Measurements from ENCODE around the gene DNAH5. TPM values are rescaled to one million over a fixed set of nuclear protein-coding genes. Genes with fewer than 3 reads are reported as not detected.
"Not testable (repeated sequence)": the region's sequence is repeated elsewhere in the genome, so short reads cannot be mapped to it uniquely, and the experiment has no call there.

DNAH5 gene
- polyA plus RNA-seq, 2 donors, result 0.08 to 0.12 TPM

DNA sequence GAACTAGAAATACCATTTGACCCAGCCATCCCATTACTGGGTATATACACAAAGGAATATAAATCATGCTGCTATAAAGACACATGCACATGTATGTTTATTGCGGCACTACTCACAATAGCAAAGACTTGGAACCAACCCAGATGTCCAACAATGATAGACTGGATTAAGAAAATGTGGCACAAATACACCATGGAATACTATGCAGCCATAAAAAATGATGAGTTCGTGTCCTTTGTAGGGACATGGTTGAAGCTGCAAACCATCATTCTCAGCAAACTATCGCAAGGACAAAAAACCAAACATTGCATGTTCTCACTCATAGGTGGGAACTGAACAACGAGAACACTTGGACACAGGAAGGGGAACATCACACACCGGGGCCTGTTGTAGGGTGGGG, 40.4 kb upstream of the DNAH5 start:
- H3K4me3 ChIP-seq (ENCODE audit: low read depth in 1 of 2, low read length in 2 of 2); H3K36me3 ChIP-seq (ENCODE audit: control insufficient read depth in 2 of 2, insufficient read depth in 2 of 2, low read length in 1 of 2); H3K4me1 ChIP-seq (ENCODE audit: control insufficient read depth in 2 of 2, insufficient read depth in 2 of 2, low read length in 1 of 2); H3K9me3 ChIP-seq (ENCODE audit: control insufficient read depth in 2 of 2, insufficient read depth in 1 of 2, low read depth in 1 of 2, low read length in 1 of 2); H3K27me3 ChIP-seq (ENCODE audit: control insufficient read depth in 1 of 2, insufficient read depth in 2 of 2, low read length in 2 of 2); H3K27ac ChIP-seq (ENCODE audit: low read depth in 2 of 2, low read length in 1 of 2): not testable (repeated sequence)
- WGBS, 2 donors, result 91 to 95% methylated on average over 5 of the region's 5 CpGs

DNA sequence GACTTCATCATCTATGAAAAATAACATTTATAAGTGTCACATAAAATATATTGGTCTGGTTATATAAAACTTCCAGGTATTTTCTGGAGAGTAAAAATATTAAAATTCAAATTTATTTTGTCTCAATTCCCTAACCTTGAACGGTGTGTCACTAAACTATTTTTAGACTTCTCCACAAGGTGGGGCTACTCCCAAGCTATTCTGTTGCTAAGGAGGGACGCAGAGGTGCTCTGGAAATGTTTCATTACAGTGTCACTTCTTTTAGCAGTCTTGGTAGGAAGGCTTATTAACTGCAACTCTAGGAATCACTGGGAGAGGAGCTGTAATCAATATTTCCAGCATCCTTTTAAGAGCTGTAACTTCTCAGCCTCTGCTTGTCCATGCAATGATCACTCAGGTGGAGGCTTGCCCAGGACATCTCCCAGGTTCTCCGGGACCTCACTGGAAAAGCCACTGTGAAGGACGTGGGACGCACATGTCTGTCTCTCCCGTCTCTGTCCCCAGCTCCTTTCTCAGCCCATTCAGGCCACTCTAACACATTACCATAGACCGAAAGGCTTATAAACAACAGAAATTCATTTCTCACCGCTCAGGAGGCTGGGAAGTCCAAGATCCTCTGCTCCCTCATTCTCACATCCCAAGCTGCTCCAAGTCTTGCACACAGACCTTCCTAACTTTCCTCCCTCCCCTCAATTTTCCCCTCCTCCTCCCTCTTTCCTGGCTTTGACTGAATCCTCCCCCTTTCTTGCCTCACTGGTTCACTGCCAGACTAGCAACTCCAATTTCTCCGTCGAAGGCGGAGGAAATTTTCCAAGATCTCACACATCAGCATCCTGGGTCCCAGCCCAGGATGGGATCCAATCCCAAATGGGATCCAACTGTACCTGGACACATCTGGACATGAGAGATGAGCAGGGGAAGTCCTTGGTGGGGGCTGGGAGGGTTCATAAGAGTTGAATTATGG, 32.7 kb upstream of the DNAH5 start:
- 62 to 66% methylated on average over 11 of the region's 11 CpGs for WGBS, 2 donors

DNA sequence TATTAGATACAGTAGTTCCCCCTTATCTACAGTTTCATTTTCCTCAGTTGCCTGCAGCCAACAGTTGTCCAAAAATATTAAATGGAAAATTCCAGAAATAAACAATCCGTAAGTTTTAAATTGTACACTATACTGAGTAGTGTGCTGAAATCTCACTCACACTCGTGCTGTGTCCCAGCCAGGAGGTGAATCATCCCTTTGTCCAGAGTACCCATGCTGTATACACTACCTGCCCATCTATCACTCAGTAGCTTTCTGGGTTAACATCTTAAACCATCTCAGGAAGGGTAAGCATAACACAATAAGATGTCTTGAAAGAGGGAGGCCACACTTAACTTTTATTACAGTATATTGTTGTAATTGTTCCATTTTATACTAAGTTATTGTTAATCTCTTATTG, 31.7 kb upstream of the DNAH5 start:
- no peaks in the 10 kb centered on the region for H3K27me3 ChIP-seq (ENCODE audit: control insufficient read depth in 1 of 2, insufficient read depth in 2 of 2, low read length in 2 of 2)
- H3K9me3 ChIP-seq (ENCODE audit: control insufficient read depth in 2 of 2, insufficient read depth in 1 of 2, low read depth in 1 of 2, low read length in 1 of 2), result peaks cover 0 to 2% of the 10 kb centered on the region in 2 donors
- H3K4me3 ChIP-seq (ENCODE audit: low read depth in 1 of 2, low read length in 2 of 2), result no peak overlapping the region
- no peaks in the 10 kb centered on the region for H3K36me3 ChIP-seq (ENCODE audit: control insufficient read depth in 2 of 2, insufficient read depth in 2 of 2, low read length in 1 of 2)
- no peak overlapping the region for H3K27ac ChIP-seq (ENCODE audit: low read depth in 2 of 2, low read length in 1 of 2)
- 50% methylated on average over 2 of the region's 2 CpGs for WGBS, 2 donors
- H3K4me1 ChIP-seq (ENCODE audit: control insufficient read depth in 2 of 2, insufficient read depth in 2 of 2, low read length in 1 of 2), result no peaks in the 10 kb centered on the region

More for the DNA sequence above, 32.7 kb upstream of the DNAH5 start:
- Histone ChIP-seq H3K36me3 (ENCODE audit: control insufficient read depth in 2 of 2, insufficient read depth in 2 of 2, low read length in 1 of 2) (no peaks in the 10 kb centered on the region), H3K4me1 (ENCODE audit: control insufficient read depth in 2 of 2, insufficient read depth in 2 of 2, low read length in 1 of 2) (no peaks in the 10 kb centered on the region), H3K9me3 (ENCODE audit: control insufficient read depth in 2 of 2, insufficient read depth in 1 of 2, low read depth in 1 of 2, low read length in 1 of 2) (no peaks in the 10 kb centered on the region), H3K27ac (ENCODE audit: low read depth in 2 of 2, low read length in 1 of 2) (no peak overlapping the region), H3K27me3 (ENCODE audit: control insufficient read depth in 1 of 2, insufficient read depth in 2 of 2, low read length in 2 of 2) (no peaks in the 10 kb centered on the region), H3K4me3 (ENCODE audit: low read depth in 1 of 2, low read length in 2 of 2) (no peak overlapping the region)

DNA sequence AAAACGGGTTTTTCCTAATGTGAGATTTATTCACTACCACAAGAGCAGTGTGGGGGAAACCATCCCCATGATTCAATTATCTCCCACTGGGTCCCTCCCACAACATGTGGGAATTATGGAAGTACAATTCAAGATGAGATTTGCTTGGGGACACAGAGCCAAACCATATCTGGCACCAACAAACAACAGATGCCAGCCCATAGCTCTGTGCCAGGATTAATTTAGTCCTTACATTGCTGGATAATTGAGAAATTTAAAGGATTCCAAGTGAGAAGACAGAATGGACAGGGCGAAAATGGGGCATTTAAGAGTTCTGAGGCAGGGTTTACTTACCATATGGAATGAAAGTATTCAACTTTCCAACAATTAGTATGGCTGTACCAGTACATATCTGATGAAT, 30.8 kb upstream of the DNAH5 start:
- no peaks in the 10 kb centered on the region for H3K4me1 ChIP-seq (ENCODE audit: control insufficient read depth in 2 of 2, insufficient read depth in 2 of 2, low read length in 1 of 2)

DNA sequence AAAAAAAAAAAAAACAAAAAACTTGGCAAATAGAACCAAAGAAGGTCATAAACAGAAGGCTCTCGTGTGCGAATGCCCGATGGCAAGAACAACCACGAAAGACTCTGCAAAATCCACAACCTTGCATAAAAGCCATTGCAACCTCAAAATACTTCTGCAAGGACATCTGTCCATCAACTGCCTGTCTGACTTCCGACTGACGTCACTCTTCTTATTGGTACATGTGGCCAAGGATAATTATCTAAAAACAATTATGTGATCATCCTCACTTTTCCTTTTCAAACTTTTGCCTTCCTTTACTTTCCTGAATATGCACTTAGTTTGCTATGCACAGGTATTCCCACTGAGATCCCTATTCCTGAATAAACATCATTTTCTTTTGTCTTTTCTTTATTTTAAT, 29.2 kb upstream of the DNAH5 start:
- no peaks in the 10 kb centered on the region for H3K36me3 ChIP-seq (ENCODE audit: control insufficient read depth in 2 of 2, insufficient read depth in 2 of 2, low read length in 1 of 2)
- WGBS, 2 donors, result 83 to 90% methylated on average over 6 of the region's 6 CpGs
- no peak overlapping the region for H3K4me3 ChIP-seq (ENCODE audit: low read depth in 1 of 2, low read length in 2 of 2)
- H3K9me3 ChIP-seq (ENCODE audit: control insufficient read depth in 2 of 2, insufficient read depth in 1 of 2, low read depth in 1 of 2, low read length in 1 of 2), result peaks cover 0 to 2% of the 10 kb centered on the region in 2 donors
- H3K27ac ChIP-seq (ENCODE audit: low read depth in 2 of 2, low read length in 1 of 2), result no peak overlapping the region
- no peaks in the 10 kb centered on the region for H3K4me1 ChIP-seq (ENCODE audit: control insufficient read depth in 2 of 2, insufficient read depth in 2 of 2, low read length in 1 of 2)
- H3K27me3 ChIP-seq (ENCODE audit: control insufficient read depth in 1 of 2, insufficient read depth in 2 of 2, low read length in 2 of 2), result no peaks in the 10 kb centered on the region

More for the DNA sequence above, 30.8 kb upstream of the DNAH5 start:
- Histone ChIP-seq H3K27me3 (ENCODE audit: control insufficient read depth in 1 of 2, insufficient read depth in 2 of 2, low read length in 2 of 2) (no peaks in the 10 kb centered on the region), H3K9me3 (ENCODE audit: control insufficient read depth in 2 of 2, insufficient read depth in 1 of 2, low read depth in 1 of 2, low read length in 1 of 2) (peaks cover 0 to 2% of the 10 kb centered on the region in 2 donors), H3K36me3 (ENCODE audit: control insufficient read depth in 2 of 2, insufficient read depth in 2 of 2, low read length in 1 of 2) (no peaks in the 10 kb centered on the region), H3K27ac (ENCODE audit: low read depth in 2 of 2, low read length in 1 of 2) (no peak overlapping the region), H3K4me3 (ENCODE audit: low read depth in 1 of 2, low read length in 2 of 2) (no peak overlapping the region)
- 70 to 78% methylated on average over 2 of the region's 2 CpGs for WGBS, 2 donors

DNA sequence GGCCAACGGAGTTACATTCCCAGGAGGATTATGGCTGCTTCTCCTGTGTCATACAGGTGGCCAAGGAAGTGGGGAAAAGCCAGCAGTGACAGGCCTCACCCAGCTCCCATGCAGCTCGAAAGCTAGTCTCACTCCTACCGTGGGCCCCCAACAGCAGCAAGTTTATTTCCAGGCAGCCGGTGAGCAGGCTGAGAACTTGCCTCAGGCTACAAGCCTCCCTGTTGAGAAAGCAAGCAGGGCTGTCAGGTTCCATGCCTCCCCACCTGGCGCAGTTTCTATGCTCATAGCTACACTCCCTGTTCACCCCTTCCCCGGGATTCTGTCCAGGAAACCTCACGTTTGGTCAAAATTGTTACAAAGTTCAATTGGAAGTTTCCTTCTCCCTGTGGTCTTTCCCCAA, 27.5 kb upstream of the DNAH5 start:
- 69 to 71% methylated on average over 7 of the region's 7 CpGs for WGBS, 2 donors
- Histone ChIP-seq H3K27ac (ENCODE audit: low read depth in 2 of 2, low read length in 1 of 2) (no peak overlapping the region), H3K36me3 (ENCODE audit: control insufficient read depth in 2 of 2, insufficient read depth in 2 of 2, low read length in 1 of 2) (no peaks in the 10 kb centered on the region)

DNA sequence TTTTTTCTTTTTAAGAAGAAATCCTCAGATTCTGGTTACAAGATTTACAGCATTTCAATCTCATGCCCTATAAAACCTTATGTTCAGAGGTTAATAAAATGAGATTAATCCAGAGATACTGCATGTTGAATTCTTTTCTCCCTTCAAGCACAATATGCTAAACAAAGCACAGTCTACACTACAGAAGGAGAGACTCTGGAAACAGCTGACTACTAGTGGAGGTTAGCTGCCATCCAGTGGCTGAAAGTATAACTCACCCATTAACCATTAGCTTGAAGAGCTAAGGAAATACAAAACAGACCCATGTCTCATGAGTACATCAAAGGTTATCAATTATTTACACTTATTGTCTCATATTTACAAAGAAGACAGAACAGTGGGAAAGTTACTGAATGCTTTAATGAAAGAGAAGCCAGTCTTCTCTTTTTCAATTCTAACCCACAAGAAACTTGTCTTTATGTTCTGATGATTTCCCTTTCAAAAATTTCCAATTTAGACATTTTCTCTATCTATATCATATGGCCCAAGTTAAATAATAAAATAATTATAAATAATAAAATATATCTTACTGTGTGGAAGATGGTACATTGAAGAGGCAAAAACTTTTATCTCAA, 12.7 kb upstream of the DNAH5 start:
- no peaks in the 10 kb centered on the region for H3K4me1 ChIP-seq (ENCODE audit: control insufficient read depth in 2 of 2, insufficient read depth in 2 of 2, low read length in 1 of 2)
- no peak overlapping the region for H3K27ac ChIP-seq (ENCODE audit: low read depth in 2 of 2, low read length in 1 of 2)
- no peaks in the 10 kb centered on the region for H3K36me3 ChIP-seq (ENCODE audit: control insufficient read depth in 2 of 2, insufficient read depth in 2 of 2, low read length in 1 of 2)
- H3K27me3 ChIP-seq (ENCODE audit: control insufficient read depth in 1 of 2, insufficient read depth in 2 of 2, low read length in 2 of 2), result no peaks in the 10 kb centered on the region
- no peak overlapping the region for H3K4me3 ChIP-seq (ENCODE audit: low read depth in 1 of 2, low read length in 2 of 2)
- H3K9me3 ChIP-seq (ENCODE audit: control insufficient read depth in 2 of 2, insufficient read depth in 1 of 2, low read depth in 1 of 2, low read length in 1 of 2), result no peaks in the 10 kb centered on the region

More for the DNA sequence above, 27.5 kb upstream of the DNAH5 start:
- no peaks in the 10 kb centered on the region for H3K4me1 ChIP-seq (ENCODE audit: control insufficient read depth in 2 of 2, insufficient read depth in 2 of 2, low read length in 1 of 2)
- H3K9me3 ChIP-seq (ENCODE audit: control insufficient read depth in 2 of 2, insufficient read depth in 1 of 2, low read depth in 1 of 2, low read length in 1 of 2), result peaks cover 0 to 2% of the 10 kb centered on the region in 2 donors
- H3K27me3 ChIP-seq (ENCODE audit: control insufficient read depth in 1 of 2, insufficient read depth in 2 of 2, low read length in 2 of 2), result no peaks in the 10 kb centered on the region
- no peak overlapping the region for H3K4me3 ChIP-seq (ENCODE audit: low read depth in 1 of 2, low read length in 2 of 2)

DNA sequence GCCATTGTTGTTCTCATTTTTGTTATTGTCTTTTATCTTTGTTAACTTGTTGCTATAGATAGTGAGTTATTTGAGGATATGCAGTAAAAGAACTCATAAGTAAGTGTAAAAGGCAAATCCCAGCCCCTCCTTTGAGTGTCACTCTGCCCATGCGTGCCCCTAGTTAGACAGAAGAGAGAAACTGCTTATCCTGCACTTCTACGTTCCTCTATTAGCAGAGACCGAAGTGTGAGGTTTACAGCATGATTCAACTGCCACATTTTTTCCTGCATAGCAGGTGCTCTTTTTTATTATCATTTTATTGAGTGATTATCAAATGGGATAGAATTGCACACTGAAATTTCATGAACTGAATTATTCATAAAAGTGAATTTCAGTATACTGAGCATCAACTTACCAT, 12.0 kb upstream of the DNAH5 start:
- no peak overlapping the region for H3K27ac ChIP-seq (ENCODE audit: low read depth in 2 of 2, low read length in 1 of 2)
- H3K4me1 ChIP-seq (ENCODE audit: control insufficient read depth in 2 of 2, insufficient read depth in 2 of 2, low read length in 1 of 2), result no peaks in the 10 kb centered on the region
- no peak overlapping the region for H3K4me3 ChIP-seq (ENCODE audit: low read depth in 1 of 2, low read length in 2 of 2)
- H3K36me3 ChIP-seq (ENCODE audit: control insufficient read depth in 2 of 2, insufficient read depth in 2 of 2, low read length in 1 of 2), result no peaks in the 10 kb centered on the region
- no peaks in the 10 kb centered on the region for H3K9me3 ChIP-seq (ENCODE audit: control insufficient read depth in 2 of 2, insufficient read depth in 1 of 2, low read depth in 1 of 2, low read length in 1 of 2)
- WGBS, 2 donors, result 79 to 87% methylated on average over 3 of the region's 3 CpGs
- H3K27me3 ChIP-seq (ENCODE audit: control insufficient read depth in 1 of 2, insufficient read depth in 2 of 2, low read length in 2 of 2), result no peaks in the 10 kb centered on the region

DNA sequence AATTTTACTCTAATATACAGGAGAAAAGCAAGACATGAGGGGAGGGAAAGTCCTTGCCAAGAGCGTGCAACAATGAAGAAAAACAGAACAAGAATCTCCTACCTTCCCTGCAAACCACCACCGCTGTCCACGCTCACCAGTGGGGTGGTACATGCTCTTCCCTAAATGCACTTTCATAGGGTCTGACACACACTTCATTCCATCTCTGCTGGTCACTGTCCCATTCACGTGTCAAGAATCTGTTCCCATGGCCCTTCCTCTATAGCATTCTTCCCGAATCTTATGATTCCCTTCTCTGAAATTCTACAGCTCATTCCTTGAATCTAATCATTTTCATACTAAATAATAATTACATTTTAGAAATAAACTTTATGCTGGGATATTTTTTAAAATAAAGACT, 11.4 kb upstream of the DNAH5 start:
- Histone ChIP-seq H3K9me3 (ENCODE audit: control insufficient read depth in 2 of 2, insufficient read depth in 1 of 2, low read depth in 1 of 2, low read length in 1 of 2) (no peaks in the 10 kb centered on the region), H3K27ac (ENCODE audit: low read depth in 2 of 2, low read length in 1 of 2) (no peak overlapping the region), H3K27me3 (ENCODE audit: control insufficient read depth in 1 of 2, insufficient read depth in 2 of 2, low read length in 2 of 2) (no peaks in the 10 kb centered on the region), H3K4me3 (ENCODE audit: low read depth in 1 of 2, low read length in 2 of 2) (no peak overlapping the region), H3K36me3 (ENCODE audit: control insufficient read depth in 2 of 2, insufficient read depth in 2 of 2, low read length in 1 of 2) (no peaks in the 10 kb centered on the region), H3K4me1 (ENCODE audit: control insufficient read depth in 2 of 2, insufficient read depth in 2 of 2, low read length in 1 of 2) (no peaks in the 10 kb centered on the region)
- WGBS, 2 donors, result 89 to 90% methylated on average over 5 of the region's 5 CpGs

Measured in esophagus (tissue), 2 donors.